HEK293 (cell line): ENCODE data around the gene ZWILCH.

Source experiments
- CTCF ChIA-PET: fragments of 350-600 bp; formaldehyde crosslinking; extraction: SDS; loops from one replicate; lab custom pipeline; 2021; ENCODE audit warnings: antibody characterized with exemption; lab: Yijun Ruan, JAX
- POLR2A ChIA-PET: fragments of 300-600 bp; formaldehyde crosslinking; extraction: SDS; loops from one replicate; lab custom pipeline; 2020; ENCODE audit warnings: antibody characterized with exemption, inconsistent platforms; lab: Yijun Ruan, JAX
- H3K27ac ChIP-seq: fragments of 200-500 bp; sonication (Bioruptor generic); 2 replicates; pipeline ENCODE4 v1.5.1; 2014; ENCODE audit warnings: low read depth, low read length, control low read depth, inconsistent platforms; ENCODE audit errors: extremely low read depth
- H3K36me3 ChIP-seq, 2 experiments: fragments of 200-500 bp in 1 of 2; sonication (Bioruptor generic) in 1 of 2; 1 replicate in 1 of 2; 2 replicates in 1 of 2; pipeline ENCODE4 v1.5.1; 2014 to 2017; ENCODE audit warnings: inconsistent platforms in 2 of 2, low read length in 2 of 2; ENCODE audit not compliant: control insufficient read depth in 2 of 2, insufficient read depth in 1 of 2
- H3K4me1 ChIP-seq: fragments of 200-500 bp; sonication (Bioruptor generic); 2 replicates; pipeline ENCODE4 v1.5.1; 2014; ENCODE audit warnings: mild to moderate bottlenecking, low read length, inconsistent platforms; ENCODE audit not compliant: control insufficient read depth, insufficient read depth
- H3K4me3 ChIP-seq: 2 replicates; pipeline ENCODE4 v1.5.1; 2011; ENCODE audit warnings: low read depth, mild to moderate bottlenecking, control low read depth, low read length, moderate library complexity
- H3K9me3 ChIP-seq: fragments of 200-500 bp; sonication (Bioruptor generic); 2 replicates; pipeline ENCODE4 v1.5.1; 2014; ENCODE audit warnings: low read depth, low read length, inconsistent platforms; ENCODE audit not compliant: control insufficient read depth, insufficient read depth
- EGR2 ChIP-seq: fragments of 450-650 bp; formaldehyde crosslinking; IDR thresholded peaks from 2 replicates; pipeline ENCODE4 v1.5.1; 2016; ENCODE audit warnings: low read depth, missing biosample characterization, missing genetic modification characterization
- OSR2 ChIP-seq: fragments of 450-650 bp; formaldehyde crosslinking; IDR thresholded peaks from 2 replicates; pipeline ENCODE4 v1.5.1; 2016; ENCODE audit warnings: missing biosample characterization, missing genetic modification characterization
- ZNF629 ChIP-seq: fragments of 450-650 bp; formaldehyde crosslinking; IDR thresholded peaks from 2 replicates; pipeline ENCODE4 v1.5.1; 2017; ENCODE audit warnings: missing biosample characterization, missing genetic modification characterization

Gene ZWILCH

DNA sequence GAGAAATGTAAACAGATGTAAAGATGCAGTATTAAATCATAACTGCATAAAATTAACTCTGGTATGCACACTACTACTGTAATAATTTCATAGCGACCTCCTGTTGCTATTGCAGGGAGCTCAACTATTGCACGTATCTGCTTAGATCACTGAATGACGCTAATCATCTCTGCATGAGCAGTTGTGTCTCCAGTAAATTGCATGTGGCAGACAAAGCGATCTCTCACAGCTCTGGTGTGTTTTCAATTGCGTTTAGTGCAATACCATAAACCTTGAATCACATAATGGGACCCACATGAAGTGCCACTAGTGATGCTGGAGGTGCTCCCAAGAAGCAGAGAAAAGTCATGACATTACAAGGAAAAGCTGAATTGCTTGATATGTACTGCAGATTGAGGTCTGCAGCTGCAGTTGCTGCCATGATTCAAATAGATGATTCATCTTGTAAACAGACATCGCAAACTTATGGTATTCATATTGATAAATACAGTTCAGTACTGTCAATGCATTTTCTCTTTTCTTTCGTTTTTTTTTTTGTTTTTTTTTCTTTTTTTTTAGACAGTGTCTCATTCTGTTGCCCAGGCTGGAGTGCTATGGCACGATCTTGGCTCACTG is 90.9 kb downstream of the ZWILCH start (continued):
- TF ChIP-seq ZNF629 (tag by site-specific recombination), result peak; percentile 39; the same call in 1 of the 2 replicates

DNA sequence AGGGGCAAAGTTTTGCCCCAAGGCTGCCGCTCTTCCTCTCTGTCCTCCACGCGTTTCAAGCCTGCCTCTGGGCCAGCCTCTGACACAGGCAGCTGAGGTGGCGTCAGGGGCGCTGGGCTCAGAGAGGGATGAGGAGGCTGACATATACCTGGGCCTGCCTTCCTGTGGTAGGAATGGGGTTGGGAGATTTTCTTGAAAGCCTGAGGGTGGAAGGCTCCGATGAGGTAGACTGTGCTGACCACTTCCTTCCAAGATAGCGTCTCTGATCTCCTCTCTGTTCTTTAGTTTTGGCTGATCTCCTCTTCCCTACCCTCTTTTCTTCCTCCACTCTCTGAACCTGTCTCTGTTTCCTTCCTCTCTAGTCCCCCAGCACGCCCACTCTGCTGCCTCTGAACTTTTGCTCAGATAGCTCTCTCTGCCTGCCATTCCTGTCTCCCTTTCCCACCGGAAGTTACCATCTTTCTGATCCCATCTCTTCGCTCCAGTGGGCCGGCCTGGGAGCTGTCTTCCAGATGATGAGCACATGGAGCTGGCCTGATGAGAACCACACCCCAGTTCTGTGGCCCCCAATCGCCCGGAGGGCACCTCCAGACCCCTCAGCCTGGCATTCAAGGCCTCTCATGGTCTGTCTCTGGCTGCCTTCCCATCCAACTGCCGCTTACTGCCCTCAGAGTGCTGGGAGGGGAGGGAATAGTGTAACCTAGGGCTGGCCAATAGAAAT is 93.1 kb downstream of the ZWILCH start:
- H3K9me3 ChIP-seq, result no peaks in the 10 kb centered on the region
- no peak overlapping the region for H3K4me3 ChIP-seq
- H3K27ac ChIP-seq, result no peak overlapping the region
- no peaks in the 10 kb centered on the region for H3K4me1 ChIP-seq
- H3K36me3 ChIP-seq, result no peaks in the 10 kb centered on the region
- POLR2A ChIA-PET, result no interaction called here
- CTCF ChIA-PET, result interaction anchor here (0.6 to 1.1 kb wide), 2 partner anchors 11 to 308 kb away, joined by 3 to 4 read pairs; no protein-coding TSS in a partner anchor
- TF ChIP-seq OSR2 (tag by site-specific recombination), result no peak
- 0 out of 2 replicates have a peak, but pooled peaks have one; percentile 25 for TF ChIP-seq EGR2 (tag by site-specific recombination)
- TF ChIP-seq, all 188 proteins: peak for 1
